Activated CD8-positive, alpha-beta memory T cell treated with anti-CD3 and anti-CD28 coated beads for 4 hours (primary cell): ENCODE data around the gene TNNT1.
"Not testable (repeated sequence)": the region's sequence is repeated elsewhere in the genome, so short reads cannot be mapped to it uniquely, and the experiment has no call there.

ENCODE experiments used
- DNase-seq, 2 donors: peaks; one replicate each; pipeline ENCODE4 v3.0.0-alpha.2; 2020; ENCODE audit warnings: low read depth in 2 of 2

Gene TNNT1, protein sequence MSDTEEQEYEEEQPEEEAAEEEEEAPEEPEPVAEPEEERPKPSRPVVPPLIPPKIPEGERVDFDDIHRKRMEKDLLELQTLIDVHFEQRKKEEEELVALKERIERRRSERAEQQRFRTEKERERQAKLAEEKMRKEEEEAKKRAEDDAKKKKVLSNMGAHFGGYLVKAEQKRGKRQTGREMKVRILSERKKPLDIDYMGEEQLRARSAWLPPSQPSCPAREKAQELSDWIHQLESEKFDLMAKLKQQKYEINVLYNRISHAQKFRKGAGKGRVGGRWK

DNA sequence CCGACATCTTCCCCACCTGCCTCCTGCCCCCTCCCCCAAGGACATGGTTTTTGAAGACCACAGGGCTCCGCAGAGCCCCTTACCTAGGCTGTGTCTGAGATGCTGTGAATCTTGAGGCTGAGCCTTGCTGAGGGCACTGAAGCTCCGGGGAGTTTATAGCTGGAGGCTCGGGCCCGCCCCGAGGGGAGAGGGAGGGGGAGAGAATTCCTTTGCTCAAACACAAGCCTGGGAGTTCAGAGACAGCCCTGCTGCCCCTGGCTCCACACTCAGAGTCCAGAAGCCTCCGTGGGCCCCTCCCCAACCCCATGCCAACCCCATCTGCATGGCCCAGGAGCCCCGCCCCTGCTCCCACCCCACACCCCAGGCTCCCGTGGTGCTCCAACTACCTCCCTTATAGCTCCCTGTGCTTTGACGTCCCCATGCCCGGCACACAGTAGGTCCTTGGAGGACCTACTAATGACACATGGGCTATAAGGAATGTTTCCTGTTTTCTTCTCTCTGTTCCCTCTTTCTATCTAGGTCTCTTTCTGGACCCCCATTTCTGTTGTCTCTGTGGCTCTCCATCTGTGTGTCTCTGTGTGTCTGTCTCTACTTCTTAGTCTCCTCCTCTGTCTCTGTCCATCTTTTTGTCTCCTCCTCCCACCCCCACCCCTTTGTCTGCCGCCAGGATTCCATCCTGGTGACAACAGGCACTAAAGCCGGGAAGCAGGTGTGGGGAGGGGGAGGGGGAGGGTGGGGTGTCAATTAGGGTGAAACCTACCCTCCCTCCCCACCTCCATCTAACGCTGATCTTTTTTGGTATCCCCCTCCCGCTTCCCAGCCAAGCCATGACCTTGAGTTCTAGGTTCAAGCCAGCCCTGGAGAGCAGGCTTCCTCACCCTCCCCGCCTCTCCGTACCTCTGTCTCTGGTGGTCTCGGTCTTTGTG lies at the start of gene TNNT1:
Gene TNNT1 (minus strand): TSS at position 129 of the 926 bp plus-strand sequence. CDS start 2,049 bp downstream, outside the sequence.
- DNase-seq: no peak

DNA sequence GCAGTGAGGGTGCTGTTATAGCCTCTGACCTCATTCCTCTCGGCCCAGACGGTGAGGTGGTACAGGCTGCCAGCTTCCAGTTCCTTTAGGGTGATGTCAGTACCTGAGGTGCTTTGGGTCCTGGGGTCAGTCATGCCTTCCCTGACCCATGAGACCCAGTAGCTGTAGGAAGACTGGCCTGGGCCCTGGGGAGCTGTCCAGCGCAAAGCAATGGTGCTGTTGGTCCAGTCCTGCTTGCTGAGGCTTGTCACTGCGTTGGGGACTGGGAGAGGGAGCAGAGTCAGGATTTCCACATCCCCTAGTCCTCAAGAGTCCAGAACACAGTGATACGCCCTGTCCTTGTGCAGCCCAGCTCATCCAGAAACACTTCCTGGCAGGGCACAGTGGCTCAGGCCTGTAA lies 49.6 kb upstream of the TNNT1 start:
- no peak for DNase-seq

DNA sequence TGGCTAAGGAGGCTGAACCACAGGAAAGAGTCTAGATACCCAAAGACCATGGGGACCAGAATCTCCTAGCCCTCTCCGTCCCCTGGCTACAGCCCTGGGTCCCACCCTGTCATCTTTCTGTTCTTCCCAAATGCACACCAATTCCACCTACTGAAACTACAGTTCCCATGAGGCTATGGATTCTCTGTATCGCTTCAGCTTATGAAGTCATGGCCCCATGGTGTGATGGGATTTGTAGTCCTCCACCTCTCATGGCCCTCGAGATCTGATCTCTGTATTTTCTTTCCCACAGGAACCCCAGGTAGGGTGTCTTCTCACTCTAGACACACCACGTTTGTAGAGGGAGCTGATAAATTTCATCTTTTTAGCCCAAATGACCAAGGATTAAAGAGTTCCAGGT lies 48.5 kb upstream of the TNNT1 start:
- no peak for DNase-seq

DNA sequence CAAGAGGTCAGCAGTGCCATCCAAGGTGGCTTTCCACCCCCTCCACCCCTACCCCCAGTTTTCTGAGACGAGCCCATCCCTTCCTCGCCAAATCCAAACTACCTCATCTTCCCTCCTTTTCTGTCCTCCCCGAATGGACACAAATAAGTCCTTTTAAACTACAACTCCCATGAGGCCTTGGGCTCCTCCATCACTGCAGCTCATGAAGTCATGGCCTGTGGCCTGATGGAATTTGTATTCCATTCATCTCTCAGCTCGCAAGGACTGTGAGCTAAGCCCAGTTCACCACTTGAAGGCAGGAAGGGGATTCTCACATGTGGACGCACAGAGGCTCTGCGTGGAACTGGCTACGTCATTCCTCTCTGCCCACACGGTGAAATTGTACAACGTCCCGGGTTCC lies 47.8 kb upstream of the TNNT1 start:
- DNase-seq: no peak

DNA sequence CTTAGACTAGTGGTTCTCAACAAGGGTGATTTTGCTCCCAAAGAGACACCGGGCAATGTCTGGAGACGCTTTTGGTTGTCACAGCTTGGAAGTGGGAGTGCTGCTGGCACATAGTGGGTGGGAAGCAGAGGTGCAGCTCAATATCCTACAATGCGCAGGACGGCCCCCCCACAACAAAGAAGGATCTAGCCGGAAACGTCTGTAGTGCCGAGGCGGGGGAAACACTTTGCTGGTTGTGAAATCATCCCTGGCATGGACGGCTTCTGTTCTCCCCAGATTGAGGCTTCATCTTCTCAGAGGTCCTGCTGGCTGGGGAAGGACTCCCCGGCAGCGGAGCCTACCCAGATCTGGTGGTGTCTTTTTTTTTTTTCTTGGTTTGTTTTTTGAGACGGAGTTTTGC lies 44.5 kb upstream of the TNNT1 start:
- no peak for DNase-seq

DNA sequence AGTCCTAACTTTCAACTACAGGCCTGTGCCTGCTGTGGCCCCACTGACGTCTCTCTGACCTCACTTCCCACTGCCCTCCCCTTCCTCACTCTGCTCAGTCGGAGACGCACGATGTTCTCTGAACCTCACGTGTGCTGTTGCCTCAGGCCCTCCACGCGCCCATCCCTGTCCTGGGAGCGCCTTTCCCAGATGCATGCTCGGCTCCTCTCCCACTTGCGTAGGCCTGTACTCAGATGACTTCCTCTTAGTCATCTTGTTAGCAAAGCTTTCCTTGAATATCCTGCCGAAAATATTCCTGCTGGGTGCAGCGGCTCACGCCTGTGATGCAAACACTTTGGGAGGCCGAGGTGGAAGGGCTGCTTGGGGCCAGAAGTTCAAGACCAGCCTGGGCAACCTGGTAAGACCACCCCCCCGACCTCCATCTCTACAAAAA lies 40.4 kb upstream of the TNNT1 start:
- DNase-seq: no peak

DNA sequence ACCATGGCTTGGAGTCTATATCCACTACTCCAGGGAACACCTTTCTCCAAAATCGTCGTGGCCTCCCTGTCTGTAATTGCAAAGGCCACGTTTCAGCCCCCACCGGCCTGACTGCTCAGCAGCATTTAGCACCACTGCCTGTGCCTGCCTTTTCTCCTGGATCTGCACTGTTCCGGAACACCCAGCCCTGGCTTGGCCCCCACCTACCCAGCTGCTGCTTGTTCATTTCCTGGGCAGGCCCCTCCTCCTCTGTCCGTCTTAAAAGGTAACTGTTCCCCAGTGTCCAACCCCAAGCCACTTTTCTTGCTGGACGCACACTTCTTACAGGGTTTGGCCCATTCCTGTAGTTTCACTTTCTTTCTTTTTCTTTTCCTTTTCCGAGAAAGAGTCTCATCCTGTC lies 39.6 kb upstream of the TNNT1 start:
- DNase-seq: no peak

DNA sequence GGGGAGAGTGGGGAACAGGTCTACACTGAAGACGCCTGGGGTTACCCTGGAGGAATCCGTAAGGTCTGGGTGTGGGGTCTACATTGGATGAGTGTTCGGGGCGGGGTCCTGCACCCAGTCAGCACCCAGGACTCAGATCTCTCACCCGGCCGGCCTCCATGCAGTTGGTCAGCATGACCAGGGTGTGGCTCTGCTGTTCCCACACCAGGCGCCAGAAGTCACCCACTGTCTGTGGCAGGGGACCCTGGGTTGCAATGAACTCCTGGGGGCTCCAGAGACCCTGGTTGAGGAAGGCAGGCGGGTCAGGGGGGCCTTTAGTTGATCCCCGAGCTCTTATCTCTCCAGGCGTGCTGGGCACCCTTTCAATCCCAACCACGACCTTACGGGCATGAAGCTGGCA lies 37.1 kb upstream of the TNNT1 start:
- DNase-seq: no peak

DNA sequence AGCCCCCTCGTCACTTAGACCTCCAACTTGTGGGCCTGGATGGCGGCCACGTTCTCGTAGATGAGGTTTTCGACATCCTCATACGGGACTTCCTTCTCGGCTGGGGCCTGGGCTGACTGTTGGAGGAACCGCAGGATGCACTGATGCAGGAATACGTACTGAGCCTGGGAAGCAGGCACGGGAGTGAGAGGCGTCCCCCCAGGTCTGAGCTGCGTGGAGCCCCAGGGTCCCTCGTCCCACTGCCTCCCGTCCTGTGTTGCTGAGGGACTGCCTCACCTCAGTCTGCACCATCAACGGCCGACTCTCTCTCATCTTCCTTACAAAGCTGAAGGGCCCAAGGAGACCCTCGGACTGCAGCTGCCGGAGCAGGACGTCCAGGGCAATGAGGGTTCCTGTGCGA lies 32.7 kb upstream of the TNNT1 start:
- DNase-seq: no peak

DNA sequence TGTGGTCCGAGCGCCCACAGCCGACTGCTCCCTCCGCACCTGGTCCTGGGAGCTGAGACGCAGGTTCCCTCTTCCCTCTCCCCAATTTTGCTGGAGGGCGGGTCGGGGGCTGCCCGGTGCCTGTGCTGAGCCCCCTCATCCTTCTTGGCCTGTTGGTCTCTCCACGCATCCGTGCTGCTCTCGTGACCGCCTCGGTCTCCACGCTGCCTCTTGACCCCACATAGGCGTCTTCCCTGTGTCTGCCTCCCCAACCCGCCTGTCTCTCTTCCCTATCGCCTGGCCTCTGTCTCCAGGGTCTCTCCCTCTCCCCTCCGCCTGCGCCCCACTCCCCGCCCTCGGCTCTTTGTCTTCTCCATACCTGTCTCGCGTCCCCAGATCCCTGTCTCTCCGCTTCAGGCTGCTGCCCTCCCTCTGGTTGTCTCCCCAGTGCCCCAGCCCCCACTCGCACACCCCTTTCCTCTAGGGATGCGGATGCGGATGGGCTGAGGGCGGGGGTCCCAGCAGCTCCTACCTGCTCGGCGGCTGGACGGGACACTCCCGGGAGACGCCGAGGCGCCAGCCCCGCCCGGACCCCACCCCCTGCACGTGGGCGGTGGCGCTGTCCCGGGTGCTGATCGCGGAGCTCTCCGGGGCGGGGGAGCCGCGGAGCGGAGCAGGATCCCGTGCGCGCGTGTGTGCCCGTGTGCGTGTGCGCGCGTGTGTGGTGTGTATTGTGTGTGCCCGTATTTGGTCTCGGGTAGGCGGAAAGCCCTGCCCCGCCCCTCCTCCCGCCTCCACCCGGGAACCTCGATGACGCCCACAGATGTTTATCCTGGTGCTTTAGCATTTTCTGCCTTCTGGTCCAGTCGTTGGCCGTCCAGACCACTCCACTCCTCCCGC lies 30.8 kb upstream of the TNNT1 start, which contains the start of gene SYT5:
Gene SYT5 (minus strand): TSS at position 684 of the 879 bp plus-strand sequence. CDS start 1,248 bp downstream, outside the sequence.
- DNase-seq: peak in 1 of 2 donors; percentile 25

DNA sequence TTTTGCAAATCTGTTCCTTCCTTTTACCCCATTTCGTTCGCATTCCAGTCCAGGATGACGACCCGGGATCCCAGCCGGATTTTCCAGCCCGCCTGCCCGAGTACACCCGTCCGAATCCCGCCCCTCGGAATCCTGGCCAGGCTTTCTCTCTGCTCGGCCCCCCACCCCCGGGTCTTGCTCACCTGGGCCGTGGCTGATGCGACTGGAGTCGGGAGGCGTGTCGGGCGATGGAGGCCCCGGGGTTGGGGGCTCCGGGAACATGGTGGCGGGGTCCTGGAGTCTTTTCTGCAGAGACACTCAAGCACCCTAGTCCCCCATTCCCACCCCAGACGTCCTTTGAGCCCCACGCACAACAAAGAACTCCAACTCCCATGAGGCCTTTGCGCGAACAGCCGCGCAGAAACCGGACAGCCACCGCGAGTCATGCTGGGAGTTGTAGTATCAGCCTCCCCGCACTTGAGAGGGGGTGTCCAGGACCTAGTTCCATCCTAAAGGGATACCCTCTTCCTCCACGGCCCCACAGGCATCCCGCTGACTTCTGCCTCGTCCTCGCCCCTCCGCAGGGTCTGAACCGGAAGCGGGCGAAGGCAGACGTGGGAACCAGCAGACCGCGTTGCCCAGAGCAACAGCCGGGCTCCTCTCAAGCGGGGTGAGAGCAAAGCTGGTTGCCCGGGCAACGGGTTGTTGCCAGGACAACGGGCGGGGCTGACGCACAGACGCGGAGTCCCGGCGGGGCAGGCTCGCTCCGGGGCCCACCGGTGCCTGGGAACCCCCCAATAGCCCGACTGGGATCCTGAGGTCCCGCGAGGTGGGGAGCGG lies 30.0 kb upstream of the TNNT1 start:
- DNase-seq: peak; percentile 81 to 86

DNA sequence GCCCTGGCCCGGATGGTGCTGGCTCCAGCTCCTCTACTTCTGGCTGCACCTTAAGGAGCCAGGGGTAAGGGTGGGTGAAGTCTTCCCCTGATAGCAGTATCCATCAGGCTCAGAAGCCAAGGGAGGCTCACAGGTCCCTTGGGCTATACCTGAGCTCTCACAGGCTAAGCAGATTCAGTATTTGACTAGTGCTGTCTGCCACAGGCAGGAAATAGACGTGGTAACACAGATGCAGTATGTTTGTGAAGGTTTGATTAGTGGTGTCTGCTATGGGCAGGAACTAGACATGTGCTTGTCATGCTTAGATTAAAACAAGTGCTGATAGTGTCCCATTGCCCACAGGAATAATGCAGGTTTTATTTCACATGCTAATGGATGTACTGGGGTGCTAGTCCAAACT lies 27.1 kb upstream of the TNNT1 start:
- DNase-seq: no peak

DNA sequence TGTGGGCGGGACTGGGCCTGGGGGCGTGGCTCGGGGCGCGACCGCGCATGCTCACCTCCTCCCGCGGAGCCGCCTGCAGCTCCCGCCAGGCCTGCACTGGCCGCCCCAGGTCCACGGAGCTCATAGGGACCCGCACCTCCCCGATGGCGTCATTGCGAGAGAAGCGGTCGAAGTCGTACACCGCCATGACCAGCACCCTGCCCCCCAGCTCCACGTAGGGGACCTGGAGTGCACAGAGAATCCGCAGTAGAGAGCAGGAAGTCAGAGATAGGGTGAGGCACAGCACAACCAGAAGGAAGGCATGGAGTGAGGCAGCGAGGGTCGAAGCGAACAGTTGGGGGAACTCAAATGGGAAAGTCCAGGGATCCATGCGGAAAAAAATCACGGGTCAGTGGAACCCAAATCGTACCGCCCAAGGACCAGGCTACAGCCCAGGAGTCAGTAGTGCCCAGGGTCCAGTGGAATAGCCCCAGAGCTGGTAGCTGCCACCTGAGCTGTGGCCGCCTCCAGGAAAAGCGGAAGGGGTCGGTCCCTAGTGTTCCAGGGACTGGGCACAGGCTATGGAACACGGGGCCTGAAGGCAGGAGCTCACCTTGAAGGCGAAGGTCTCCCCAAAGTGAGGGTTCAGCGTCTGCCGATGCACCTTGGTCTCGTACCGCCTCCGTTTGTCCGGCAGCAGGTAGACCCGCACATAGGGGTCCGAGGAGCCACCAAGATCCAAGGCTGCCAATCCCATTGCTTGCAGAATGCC lies 26.3 kb upstream of the TNNT1 start:
- no peak for DNase-seq

DNA sequence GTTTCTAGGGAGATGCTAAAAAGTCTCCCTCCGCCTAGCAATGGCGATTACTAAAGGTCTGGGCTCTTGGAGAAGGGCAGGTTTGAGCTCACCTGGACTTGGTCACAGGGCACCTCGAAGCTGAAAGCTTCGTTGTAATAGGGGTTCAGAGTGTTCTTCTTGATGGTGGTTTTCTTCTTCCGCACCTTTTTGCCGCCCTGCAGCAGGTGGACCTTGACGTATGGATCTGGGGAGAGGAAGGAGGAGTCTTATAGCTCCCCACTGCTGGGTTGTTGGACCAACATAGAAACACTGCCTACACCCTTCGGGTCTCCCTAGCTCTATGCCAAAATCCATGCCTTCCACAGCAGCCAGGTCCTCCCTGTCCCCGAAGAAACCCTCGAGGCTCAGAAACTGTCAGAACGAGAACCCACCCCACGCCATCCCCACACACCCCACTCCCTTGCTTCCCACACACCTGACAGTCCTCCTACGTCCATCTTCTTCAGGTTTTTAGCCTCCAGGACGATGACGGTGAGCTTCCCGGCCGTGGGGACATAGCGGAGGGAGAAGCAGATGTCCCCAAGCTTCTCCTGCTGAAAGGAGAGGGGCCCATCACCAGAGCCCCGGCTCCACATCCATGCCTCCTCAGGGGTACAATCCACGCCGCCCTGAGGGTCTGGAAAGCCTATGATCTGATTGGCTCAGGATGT lies 25.6 kb upstream of the TNNT1 start:
- no peak for DNase-seq

DNA sequence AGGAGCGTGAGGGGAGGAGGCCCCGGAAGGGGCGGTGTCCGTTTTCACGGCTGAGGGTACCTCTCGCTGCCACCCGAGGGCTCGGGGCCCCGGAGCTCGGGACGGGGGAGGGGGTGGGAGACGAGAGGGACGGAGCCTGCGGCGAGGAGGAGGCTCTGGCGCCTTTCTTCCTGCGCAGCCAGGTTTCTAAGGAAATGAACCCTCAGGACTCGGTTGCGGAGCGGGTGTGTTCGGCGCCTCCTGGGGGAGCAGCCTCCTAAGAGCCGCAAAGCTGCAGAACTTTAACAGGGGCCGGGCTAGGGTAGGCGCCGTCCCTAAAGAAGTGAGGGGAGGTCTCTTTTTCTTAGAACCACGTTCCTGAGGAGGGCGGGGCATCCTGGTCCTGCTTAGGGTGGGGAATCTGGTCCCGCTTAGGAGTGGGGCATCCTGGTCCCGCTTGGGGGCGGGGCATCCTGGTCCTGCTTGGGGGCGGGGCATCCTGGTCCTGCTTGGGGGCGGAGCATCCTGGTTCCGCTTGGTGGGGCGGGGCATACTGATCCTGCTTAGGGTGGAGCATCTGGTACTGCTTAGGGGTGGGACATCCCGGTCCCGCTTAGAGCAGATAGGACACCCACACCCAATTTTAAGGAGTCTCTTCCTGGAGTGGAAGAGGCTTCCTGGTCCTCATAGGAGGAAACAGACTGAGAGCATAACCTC lies 24.9 kb upstream of the TNNT1 start:
- no peak for DNase-seq

DNA sequence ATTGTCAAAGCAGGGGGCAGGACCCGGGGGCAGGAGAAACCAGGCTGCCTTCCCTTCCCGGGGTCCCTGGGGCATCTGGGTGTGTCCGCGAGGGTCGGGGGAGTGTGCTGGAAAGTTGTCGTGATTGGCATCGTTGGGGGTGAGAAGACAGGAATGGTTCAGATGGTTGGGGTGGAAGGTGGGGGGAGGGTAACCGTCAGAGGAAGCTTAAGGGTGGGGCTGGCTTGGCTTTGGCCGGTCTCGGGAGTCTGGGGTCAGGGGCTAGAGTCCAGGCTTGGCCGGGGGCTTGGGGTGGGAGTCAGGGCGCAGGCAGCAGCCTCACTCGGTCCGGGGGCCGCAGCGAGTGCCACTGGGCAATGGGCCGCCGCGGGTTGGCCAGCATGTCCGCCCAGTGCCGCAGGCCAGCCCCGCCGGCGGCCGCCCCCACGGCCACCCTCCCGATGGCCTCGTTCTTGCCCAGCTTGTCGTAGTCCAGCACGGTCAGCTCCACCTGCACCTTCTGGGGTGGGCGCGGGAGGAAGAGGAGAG lies 24.2 kb upstream of the TNNT1 start:
- DNase-seq: no peak

DNA sequence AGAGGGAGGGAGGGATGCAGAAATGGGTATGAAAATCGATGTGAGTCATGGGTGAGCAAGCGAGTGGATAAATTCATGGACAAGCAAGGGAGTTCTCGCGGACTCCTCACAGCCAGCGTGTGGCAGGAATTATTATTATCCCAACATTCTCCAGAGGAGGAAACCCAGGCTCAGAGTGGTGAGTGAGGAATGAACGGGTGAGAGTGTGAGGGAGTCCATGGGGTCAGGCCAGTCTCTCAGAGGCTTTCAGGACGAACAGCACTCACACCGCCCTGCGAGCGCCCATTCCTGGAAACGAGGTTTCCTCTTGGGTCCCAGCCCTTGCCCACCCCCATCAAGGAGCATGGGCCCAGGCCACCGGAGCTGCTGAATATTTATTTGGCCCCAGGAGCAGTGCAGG lies 23.7 kb upstream of the TNNT1 start:
- DNase-seq: no peak

DNA sequence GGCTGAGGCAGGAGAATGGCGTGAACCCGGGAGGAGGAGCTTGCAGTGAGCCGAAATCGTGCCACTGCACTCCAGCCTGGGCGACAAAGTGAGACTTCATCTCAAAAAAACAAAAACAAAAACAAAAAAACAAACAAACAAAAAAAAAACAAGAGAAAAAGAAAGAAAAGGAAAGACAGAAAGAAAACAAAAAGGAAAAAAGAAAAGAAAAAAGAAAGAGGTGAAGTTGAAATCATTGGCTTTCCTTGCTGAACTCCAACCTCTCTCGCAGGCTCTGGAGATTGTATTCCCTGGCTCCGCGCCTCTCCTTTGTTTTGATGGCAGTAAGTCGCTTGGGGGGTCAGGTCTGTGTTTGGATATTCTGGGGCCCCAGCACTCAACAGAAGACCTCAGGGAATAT lies 23.3 kb upstream of the TNNT1 start:
- not testable (repeated sequence) for DNase-seq

DNA sequence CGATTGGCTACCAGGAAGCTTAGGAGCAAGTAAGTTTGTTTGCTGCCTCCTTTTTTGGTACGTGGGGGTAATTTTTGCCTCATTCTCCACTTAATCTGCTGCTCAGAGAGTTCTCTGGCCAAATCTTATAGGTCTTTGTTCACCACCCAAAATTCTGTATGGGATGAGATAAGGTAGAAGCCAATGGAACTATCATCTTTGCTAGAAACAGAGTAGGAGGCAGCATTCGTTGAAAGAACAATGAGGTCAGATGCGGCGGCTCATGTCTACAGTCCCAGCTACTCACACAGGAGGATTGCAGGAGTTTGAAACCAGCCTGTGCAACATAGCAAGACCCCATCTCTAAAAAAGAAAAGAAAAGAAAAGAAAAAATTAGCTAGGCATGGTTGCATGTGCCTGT lies 22.4 kb upstream of the TNNT1 start:
- DNase-seq: no peak
